Kidney (tissue), 14 donors: Measurements from ENCODE around the gene RILPL1. TPM values are rescaled to one million over a fixed set of nuclear protein-coding genes. Genes with fewer than 3 reads are reported as not detected.

Source experiments
- DNase-seq, 5 donors: peaks; one replicate each; pipeline ENCODE4 v3.0.0-alpha.2; 2013 to 2020
- FAIRE-seq: peaks from 2 replicates; lab custom pipeline; 2012; peaks lifted over from hg19 to GRCh38; lab: Jason Lieb, UNC
- H3K27ac ChIP-seq, 2 donors: one replicate each; pipeline ENCODE4 v1.7.0; 2013; ENCODE audit warnings: low read depth in 2 of 2, low read length in 2 of 2, inconsistent platforms in 1 of 2
- H3K27me3 ChIP-seq: one replicate; pipeline ENCODE4 v1.7.1; 2013; ENCODE audit warnings: low read length, inconsistent platforms; ENCODE audit not compliant: control insufficient read depth, insufficient read depth
- H3K36me3 ChIP-seq, 3 donors: one replicate each; pipeline versions ENCODE4 v1.7.0 to v1.7.1; 2013; ENCODE audit warnings: low read length in 3 of 3, control low read depth in 1 of 3, inconsistent platforms in 1 of 3; ENCODE audit not compliant: insufficient read depth in 3 of 3, control insufficient read depth in 2 of 3
- H3K4me1 ChIP-seq, 3 donors: one replicate each; pipeline versions ENCODE4 v1.7.0 to v1.7.1; 2013; ENCODE audit warnings: low read length in 3 of 3, inconsistent platforms in 1 of 3, low read depth in 1 of 3; ENCODE audit not compliant: control insufficient read depth in 2 of 3, insufficient read depth in 2 of 3
- H3K4me3 ChIP-seq, 3 donors: one replicate each; pipeline versions ENCODE4 v1.7.0 to v1.8.1; 2013; ENCODE audit warnings: low read length in 3 of 3, control low read depth in 1 of 3, inconsistent platforms in 1 of 3
- H3K9ac ChIP-seq, 3 donors: one replicate each; pipeline versions ENCODE4 v1.7.0 to v1.7.1; 2013; ENCODE audit warnings: low read length in 3 of 3, control low read depth in 1 of 3, inconsistent platforms in 1 of 3
- H3K9me3 ChIP-seq, 3 donors: one replicate each; pipeline versions ENCODE4 v1.7.0 to v1.7.1; 2013; ENCODE audit warnings: low read length in 3 of 3, control low read depth in 1 of 3, inconsistent platforms in 1 of 3; ENCODE audit not compliant: control insufficient read depth in 2 of 3, insufficient read depth in 1 of 3
- intact Hi-C: fragments of 100-400 bp; cut with DNase I; formaldehyde crosslinking; loops from one replicate; pipeline ENCODE4 v1.11.1; 2022
- polyA plus RNA-seq: library from polyadenylated mRNA; stranded (reverse); fragments of 350-450 nt; fragmentation: Illumina TruSeq; extraction: RNeasy Lipid Tissue Mini Kit (QIAGEN cat#74804); gene quantifications from one replicate; pipeline ENCODE4 v1.2.3, GENCODE V29; 2014; ENCODE audit warnings: low read depth, low replicate concordance; ENCODE audit not compliant: insufficient read depth
- total RNA-seq: library from RNA; stranded (reverse); fragmentation: NEBNext Ultra II Directional; extraction: Animal tissue kit (Norgen Biotek cat#: 25700); gene quantifications from one replicate; pipeline ENCODE4 v1.2.1, GENCODE V29; 2021
- TF ChIP-seq, protein P1 (sequence below): IDR thresholded peaks from 3 replicates; pipeline ENCODE4 v1.5.1; 2012; ENCODE audit warnings: mild to moderate bottlenecking, moderate library complexity, borderline replicate concordance; ENCODE audit not compliant: insufficient read depth; ENCODE audit errors: extremely low read depth
- donor health status: control.
- donor health status: control.
- donor health status: control.
- donor health status: control.
- donor health status: control.
- donor health status: DM: yes; HTN: yes; CAD: no.
- donor health status: Normal renal cell carcinoma (clear cell type).

The RILPL1 gene
- total and polyA plus RNA-seq, 2 donors from 2014 or later, result 14.1 to 19.0 TPM

DNA sequence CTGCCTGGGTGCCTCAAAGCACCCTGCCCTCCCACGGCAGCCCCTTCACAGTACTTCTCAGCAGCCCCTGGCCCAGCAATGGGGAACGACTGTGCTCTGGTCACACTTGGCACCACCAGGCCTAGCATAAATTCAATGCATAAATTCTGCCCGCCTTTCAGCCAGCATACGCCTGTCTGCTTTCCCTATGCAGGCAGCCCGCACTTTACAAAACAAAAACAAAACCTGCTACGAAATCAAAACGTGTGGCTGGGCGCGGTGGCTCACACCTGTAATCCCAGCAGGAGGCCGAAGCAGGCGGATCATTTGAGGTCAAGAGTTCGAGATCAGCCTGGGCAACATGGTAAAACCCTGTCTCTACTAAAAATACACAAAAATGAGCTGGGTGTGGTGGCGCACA, 42.0 kb downstream of the RILPL1 start:
- Histone ChIP-seq H3K4me3 (no peak overlapping the region), H3K9me3 (no peaks in the 10 kb centered on the region), H3K27me3 (no peaks in the 10 kb centered on the region), H3K4me1 (no peaks in the 10 kb centered on the region), H3K36me3 (peaks cover 0 to 2% (median 0%) of the 10 kb centered on the region in 3 donors), H3K27ac (no peak overlapping the region), H3K9ac (no peak overlapping the region)
- intact Hi-C loops, result no loop called here
- FAIRE-seq (no peak), DNase-seq (no peak)
- TF ChIP-seq, protein P1, sequence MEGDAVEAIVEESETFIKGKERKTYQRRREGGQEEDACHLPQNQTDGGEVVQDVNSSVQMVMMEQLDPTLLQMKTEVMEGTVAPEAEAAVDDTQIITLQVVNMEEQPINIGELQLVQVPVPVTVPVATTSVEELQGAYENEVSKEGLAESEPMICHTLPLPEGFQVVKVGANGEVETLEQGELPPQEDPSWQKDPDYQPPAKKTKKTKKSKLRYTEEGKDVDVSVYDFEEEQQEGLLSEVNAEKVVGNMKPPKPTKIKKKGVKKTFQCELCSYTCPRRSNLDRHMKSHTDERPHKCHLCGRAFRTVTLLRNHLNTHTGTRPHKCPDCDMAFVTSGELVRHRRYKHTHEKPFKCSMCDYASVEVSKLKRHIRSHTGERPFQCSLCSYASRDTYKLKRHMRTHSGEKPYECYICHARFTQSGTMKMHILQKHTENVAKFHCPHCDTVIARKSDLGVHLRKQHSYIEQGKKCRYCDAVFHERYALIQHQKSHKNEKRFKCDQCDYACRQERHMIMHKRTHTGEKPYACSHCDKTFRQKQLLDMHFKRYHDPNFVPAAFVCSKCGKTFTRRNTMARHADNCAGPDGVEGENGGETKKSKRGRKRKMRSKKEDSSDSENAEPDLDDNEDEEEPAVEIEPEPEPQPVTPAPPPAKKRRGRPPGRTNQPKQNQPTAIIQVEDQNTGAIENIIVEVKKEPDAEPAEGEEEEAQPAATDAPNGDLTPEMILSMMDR, result no peak

GRCh38 chr12:123491056-123491455, 42.5 kb downstream of the RILPL1 start:
- FAIRE-seq (no peak), DNase-seq (no peak)

GRCh38 chr12:123490089-123490488, 43.4 kb downstream of the RILPL1 start:
- H3K4me1 ChIP-seq, result no peaks in the 10 kb centered on the region
- no peaks in the 10 kb centered on the region for H3K36me3 ChIP-seq
- H3K9me3 ChIP-seq, result no peaks in the 10 kb centered on the region
- TF ChIP-seq, protein P1, result no peak
- H3K9ac ChIP-seq, result no peak overlapping the region
- intact Hi-C loops, result no loop called here
- no peak overlapping the region for H3K27ac ChIP-seq
- FAIRE-seq (no peak), DNase-seq (no peak)
- H3K4me3 ChIP-seq, result no peak overlapping the region
- H3K27me3 ChIP-seq, result no peaks in the 10 kb centered on the region

More at GRCh38 chr12:123491056-123491455, 42.5 kb downstream of the RILPL1 start:
- Histone ChIP-seq H3K27me3 (no peaks in the 10 kb centered on the region), H3K4me1 (no peaks in the 10 kb centered on the region), H3K9me3 (no peaks in the 10 kb centered on the region), H3K4me3 (no peak overlapping the region), H3K27ac (no peak overlapping the region), H3K36me3 (no peaks in the 10 kb centered on the region), H3K9ac (no peak overlapping the region)
- intact Hi-C loops, result no loop called here
- TF ChIP-seq, protein P1, result no peak

DNA sequence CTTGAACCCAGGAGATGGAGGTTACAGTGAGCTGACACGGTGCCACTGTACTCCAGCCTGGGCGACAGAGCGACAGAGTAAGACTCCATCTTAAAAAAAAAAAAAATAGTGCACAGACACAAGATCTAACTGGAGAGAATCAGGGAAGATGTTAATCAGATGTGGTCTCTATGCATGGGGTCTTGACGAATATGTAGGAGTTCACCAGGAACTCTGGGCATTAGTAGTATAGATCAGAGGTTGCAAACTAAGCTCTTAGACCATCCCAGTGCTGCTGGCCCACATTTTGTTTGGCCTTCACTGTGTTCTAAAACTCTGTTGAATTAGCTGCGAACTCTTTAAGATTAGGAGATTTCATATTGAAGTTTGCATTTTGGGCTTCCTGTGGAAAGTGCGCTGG, 43.9 kb downstream of the RILPL1 start:
- Histone ChIP-seq H3K27me3 (no peaks in the 10 kb centered on the region), H3K36me3 (no peaks in the 10 kb centered on the region), H3K4me1 (no peaks in the 10 kb centered on the region), H3K27ac (no peak overlapping the region), H3K9me3 (no peaks in the 10 kb centered on the region), H3K4me3 (no peak overlapping the region), H3K9ac (no peak overlapping the region)
- intact Hi-C loops, result no loop called here
- FAIRE-seq (no peak), DNase-seq (no peak)
- TF ChIP-seq, protein P1, result no peak
